Chondrocyte (in vitro differentiated cells): ENCODE results near the gene GAPDHS. TPM values are rescaled to one million over a fixed set of nuclear protein-coding genes. Genes with fewer than 3 reads are reported as not detected.

Experiments used
- DNase-seq: peaks from one replicate; pipeline ENCODE4 v3.0.0; 2021; ENCODE audit warnings: mixed read lengths, low spot score
- H3K27ac Mint-ChIP-seq: one replicate; pipeline ENCODE4 v1.8.0; 2021; ENCODE audit warnings: mild to moderate bottlenecking, moderate library complexity, mixed read lengths; ENCODE audit not compliant: unreplicated experiment
- H3K27me3 Mint-ChIP-seq: 2 replicates; pipeline ENCODE4 v1.8.0; 2021; ENCODE audit warnings: low read depth, mixed read lengths
- H3K36me3 Mint-ChIP-seq: 2 replicates; pipeline ENCODE4 v1.8.0; 2021; ENCODE audit warnings: low read depth, mixed read lengths
- H3K4me1 Mint-ChIP-seq: 2 replicates; pipeline ENCODE4 v1.8.0; 2021; ENCODE audit warnings: low read depth, mild to moderate bottlenecking, mixed read lengths
- H3K4me3 Mint-ChIP-seq: one replicate; pipeline ENCODE4 v1.8.0; 2021; ENCODE audit warnings: mild to moderate bottlenecking, moderate library complexity, mixed read lengths; ENCODE audit not compliant: unreplicated experiment
- H3K9me3 Mint-ChIP-seq: 2 replicates; pipeline ENCODE4 v1.8.0; 2021; ENCODE audit warnings: low read depth, mixed read lengths
- total RNA-seq: library from RNA; stranded (reverse); gene quantifications from 3 replicates; pipeline ENCODE4 v1.2.1, GENCODE V29; 2021
- TF ChIP-seq, protein P1 (sequence below): fragments of 200-600 bp; sonication (generic); IDR thresholded peaks from 2 replicates; pipeline ENCODE4 v1.5.0; 2021; ENCODE audit warnings: antibody characterized with exemption, mild to moderate bottlenecking, moderate library complexity

The GAPDHS gene
- total RNA-seq, 1 donor from 2014 or later = not detected

DNA sequence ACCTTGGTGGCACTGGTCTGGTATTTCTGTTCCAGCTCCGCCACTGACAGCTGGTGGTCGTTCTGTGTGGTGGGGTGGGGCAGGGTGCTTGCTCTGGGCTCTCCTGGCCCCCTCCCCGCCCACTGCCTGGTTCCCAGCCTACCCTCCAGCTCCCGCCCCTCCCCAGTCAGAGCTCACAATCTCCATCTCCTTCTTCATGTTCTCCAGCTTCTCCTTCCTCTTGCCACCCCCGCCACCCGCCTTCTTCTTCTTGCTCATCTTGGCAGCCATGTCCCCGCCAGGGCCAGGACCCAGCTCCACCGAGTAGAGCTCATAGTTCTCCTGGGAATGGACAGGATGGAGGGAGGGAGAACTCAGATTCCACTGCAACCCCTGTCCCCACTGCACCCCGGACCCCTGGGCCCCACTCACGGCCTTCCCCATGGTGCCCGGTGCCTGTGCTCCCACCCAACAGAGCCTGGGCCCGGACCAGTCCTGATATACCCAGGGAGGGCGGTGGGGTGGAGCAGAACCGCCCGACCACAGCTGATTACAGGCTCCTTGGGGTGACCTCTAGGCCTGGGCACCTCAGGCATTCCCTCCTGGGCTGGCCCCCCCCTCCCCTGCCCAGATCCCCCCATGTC is 30.1 kb downstream of the GAPDHS start, which contains the start of gene ATP4A:
TSS of gene ATP4A (minus strand) at position 452 of the 623 bp plus-strand sequence. CDS start at position 423, 29 bp downstream.
- Mint-ChIP-seq H3K27me3 (peaks cover 42% of the 10 kb centered on the region), H3K4me3 (no peak within 1 kb of the TSS), H3K36me3 (no peaks in the 10 kb centered on the region), H3K4me1 (no peaks in the 10 kb centered on the region), H3K27ac (no peak within 1 kb of the TSS), H3K9me3 (no peaks in the 10 kb centered on the region)
- TF ChIP-seq, protein P1, sequence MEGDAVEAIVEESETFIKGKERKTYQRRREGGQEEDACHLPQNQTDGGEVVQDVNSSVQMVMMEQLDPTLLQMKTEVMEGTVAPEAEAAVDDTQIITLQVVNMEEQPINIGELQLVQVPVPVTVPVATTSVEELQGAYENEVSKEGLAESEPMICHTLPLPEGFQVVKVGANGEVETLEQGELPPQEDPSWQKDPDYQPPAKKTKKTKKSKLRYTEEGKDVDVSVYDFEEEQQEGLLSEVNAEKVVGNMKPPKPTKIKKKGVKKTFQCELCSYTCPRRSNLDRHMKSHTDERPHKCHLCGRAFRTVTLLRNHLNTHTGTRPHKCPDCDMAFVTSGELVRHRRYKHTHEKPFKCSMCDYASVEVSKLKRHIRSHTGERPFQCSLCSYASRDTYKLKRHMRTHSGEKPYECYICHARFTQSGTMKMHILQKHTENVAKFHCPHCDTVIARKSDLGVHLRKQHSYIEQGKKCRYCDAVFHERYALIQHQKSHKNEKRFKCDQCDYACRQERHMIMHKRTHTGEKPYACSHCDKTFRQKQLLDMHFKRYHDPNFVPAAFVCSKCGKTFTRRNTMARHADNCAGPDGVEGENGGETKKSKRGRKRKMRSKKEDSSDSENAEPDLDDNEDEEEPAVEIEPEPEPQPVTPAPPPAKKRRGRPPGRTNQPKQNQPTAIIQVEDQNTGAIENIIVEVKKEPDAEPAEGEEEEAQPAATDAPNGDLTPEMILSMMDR = no peak
- DNase-seq = no peak

DNA sequence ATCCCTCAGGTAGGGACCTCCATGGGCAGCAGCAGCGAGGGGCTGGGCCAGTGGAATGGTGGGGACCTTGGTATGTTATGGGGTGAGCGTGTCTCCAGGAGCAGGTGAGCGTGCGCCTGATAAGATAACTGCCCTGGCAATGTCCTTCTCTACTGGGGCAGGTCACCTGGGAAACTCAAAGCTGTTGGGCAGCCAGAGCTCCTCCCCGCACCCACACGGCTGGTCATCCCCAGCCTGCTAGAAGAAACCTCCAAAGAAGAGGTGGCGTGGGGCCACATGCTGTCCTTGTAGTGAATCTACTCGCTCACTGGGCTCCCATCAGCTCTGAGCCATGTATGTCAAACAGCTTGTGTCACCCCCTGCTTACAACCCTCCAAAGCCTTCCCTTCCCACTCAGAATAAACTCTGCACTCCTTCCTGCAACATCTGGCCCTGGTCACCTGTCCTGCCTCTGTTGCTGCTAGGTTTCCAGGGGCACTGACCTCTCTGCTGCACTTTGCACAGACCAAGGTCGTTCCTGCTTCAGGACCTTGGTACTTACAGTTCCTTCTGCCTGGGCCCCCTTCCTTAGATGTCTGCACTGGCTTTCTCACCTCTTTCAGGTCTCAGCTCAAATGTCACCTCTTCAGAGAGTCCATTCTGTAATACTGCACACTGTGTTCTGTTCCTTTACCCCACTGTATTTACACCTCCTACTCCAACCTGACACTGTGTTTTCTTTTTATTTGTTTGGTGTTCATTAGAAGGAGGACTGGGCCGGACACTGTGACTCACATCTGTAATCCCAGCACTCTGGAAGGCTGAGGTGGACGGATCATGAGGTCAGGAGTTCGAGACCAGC is 32.0 kb downstream of the GAPDHS start:
- Mint-ChIP-seq H3K27ac (no peak overlapping the region), H3K27me3 (peaks cover 30% of the 10 kb centered on the region), H3K4me3 (no peak overlapping the region), H3K36me3 (no peaks in the 10 kb centered on the region), H3K4me1 (no peaks in the 10 kb centered on the region), H3K9me3 (no peaks in the 10 kb centered on the region)
- TF ChIP-seq, protein P1 = no peak
- no peak for DNase-seq

DNA sequence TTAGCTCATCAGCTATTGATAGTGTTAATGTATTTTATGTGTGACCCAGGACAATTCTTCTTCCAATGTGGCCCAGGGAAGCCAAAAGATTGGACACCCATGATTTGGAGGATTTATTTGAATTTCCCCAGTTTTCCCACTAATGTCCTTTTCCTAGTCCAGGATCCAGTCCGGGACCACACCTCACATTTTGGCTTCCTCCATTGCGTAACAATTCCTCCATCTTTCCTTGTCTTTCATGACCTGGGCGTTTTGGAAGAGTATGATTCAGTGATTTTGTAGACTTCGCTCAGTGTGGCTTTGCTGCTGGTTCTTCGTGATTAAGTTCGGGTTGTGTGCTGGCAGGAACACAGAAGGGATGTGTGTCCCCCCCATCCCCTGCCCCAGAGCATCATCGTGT is 33.5 kb downstream of the GAPDHS start:
- no peak for DNase-seq
- H3K9me3 Mint-ChIP-seq = no peaks in the 10 kb centered on the region
- no peak overlapping the region for H3K27ac Mint-ChIP-seq
- TF ChIP-seq, protein P1 = no peak
- no peaks in the 10 kb centered on the region for H3K4me1 Mint-ChIP-seq
- no peak overlapping the region for H3K4me3 Mint-ChIP-seq
- peaks cover 25% of the 10 kb centered on the region for H3K27me3 Mint-ChIP-seq
- no peaks in the 10 kb centered on the region for H3K36me3 Mint-ChIP-seq

DNA sequence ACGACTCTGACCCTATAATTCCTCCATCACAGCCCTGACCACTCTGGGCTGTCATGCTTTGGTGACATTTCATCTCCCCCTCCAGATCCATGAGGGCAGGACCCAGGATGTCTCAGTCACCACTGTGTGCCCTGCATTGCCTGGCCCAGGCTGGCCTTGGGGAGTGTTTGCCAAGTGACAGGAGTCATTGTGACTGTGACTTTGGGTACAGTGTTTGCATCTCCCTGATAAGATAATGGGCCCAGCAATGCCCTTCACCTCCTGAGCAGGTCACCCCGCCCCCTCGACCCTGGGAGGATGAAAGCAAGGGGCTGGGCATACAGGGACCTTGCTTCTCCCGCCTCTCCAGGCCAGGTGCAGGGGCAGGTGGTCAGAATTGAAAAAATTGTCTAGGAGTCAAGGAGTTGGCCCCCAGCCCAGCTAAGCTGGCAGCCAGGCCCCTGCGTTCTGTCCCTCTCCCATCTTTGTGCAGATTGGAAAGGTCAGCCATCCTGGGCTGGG is 36.1 kb downstream of the GAPDHS start:
- H3K36me3 Mint-ChIP-seq = no peaks in the 10 kb centered on the region
- TF ChIP-seq, protein P1 = no peak
- H3K27ac Mint-ChIP-seq = no peak overlapping the region
- no peaks in the 10 kb centered on the region for H3K4me1 Mint-ChIP-seq
- DNase-seq = no peak
- H3K27me3 Mint-ChIP-seq = peaks cover 34% of the 10 kb centered on the region
- no peak overlapping the region for H3K4me3 Mint-ChIP-seq
- H3K9me3 Mint-ChIP-seq = peaks cover 1% of the 10 kb centered on the region

DNA sequence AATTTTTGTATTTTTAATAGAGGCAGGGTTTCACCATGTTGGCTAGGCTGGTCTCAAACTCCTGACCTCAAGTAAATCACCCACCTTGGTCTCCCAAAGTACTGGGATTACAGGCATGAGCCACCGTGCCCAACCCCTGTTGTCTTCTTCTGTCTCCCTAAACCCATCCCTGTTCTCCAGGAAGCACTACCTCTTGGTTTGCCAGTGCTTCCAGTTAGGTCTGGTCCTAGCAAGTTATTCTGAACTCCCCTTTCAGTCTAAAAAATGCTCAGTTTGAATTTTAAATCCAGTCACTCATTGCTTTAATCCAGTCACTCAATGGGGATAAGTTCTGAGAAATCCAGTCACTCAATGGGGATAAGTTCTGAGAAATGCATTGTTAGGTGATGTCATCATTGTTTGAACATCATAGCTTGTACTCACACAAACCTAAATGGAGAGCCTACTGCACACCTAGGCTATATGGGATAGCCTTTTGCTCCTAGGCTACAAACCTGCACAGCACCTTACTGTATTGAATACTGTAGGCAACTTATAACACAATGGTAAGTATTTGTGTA is 38.2 kb downstream of the GAPDHS start:
- no peaks in the 10 kb centered on the region for H3K4me1 Mint-ChIP-seq
- no peak overlapping the region for H3K27ac Mint-ChIP-seq
- H3K36me3 Mint-ChIP-seq = peaks cover under 1% of the 10 kb centered on the region
- no peak for DNase-seq
- H3K4me3 Mint-ChIP-seq = no peak overlapping the region
- peaks cover 20% of the 10 kb centered on the region for H3K9me3 Mint-ChIP-seq
- TF ChIP-seq, protein P1 = no peak
- peaks cover 36% of the 10 kb centered on the region for H3K27me3 Mint-ChIP-seq
